Erythroblast (primary cell): ENCODE results near the gene LTC4S.

Experiments
- GATA1 ChIP-seq: IDR thresholded peaks from 2 replicates; pipeline ENCODE4 v1.6.1; 2011; ENCODE audit warnings: low read depth, mild to moderate bottlenecking, control low read depth, low read length, moderate library complexity
- POLR2A ChIP-seq: IDR thresholded peaks from 2 replicates; pipeline ENCODE4 v1.6.1; 2011; ENCODE audit warnings: mild to moderate bottlenecking, low read length

DNA sequence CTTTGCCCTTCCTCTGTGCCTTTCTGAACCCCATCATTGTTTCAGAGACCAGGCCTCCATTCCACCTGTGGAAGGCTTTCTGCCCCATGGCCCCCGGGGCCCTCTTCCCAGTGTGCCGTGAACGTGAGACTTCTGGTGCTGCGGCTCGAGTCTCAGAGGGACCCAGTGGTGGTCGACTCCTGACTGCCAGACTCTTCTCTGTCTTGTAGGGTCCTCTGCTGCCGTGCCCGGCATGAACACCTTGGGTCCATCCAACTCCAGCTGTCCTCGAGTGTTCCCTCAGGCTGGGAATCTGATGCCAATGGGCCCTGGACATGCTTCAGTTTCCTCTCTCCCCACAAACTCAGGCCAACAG lies 20.1 kb upstream of the LTC4S start:
- TF ChIP-seq POLR2A (no peak), GATA1 (no peak)
